HG03558 (cell line): Measurements from ENCODE around the gene TOM1.

ENCODE experiments used
- ATAC-seq: cut with Tn5 transposase; IDR thresholded peaks from one replicate; pipeline ENCODE4 v1.9.1; 2021; ENCODE audit warnings: moderate number of reproducible peaks; ENCODE audit not compliant: unreplicated experiment; ENCODE audit errors: extremely low read depth

TOM1 gene

GRCh38 chr22:35322126-35322525, 22.4 kb downstream of the TOM1 start:
- no peak for ATAC-seq

- ATAC-seq, result no peak
Measured at GRCh38 chr22:35322893-35323292, 23.2 kb downstream of the TOM1 start.

- ATAC-seq, result no peak
Measured at GRCh38 chr22:35323305-35323704, 23.6 kb downstream of the TOM1 start.

- no peak for ATAC-seq
Measured at GRCh38 chr22:35324067-35324466, 24.4 kb downstream of the TOM1 start.

- no peak for ATAC-seq
Measured at GRCh38 chr22:35324762-35325161, 25.1 kb downstream of the TOM1 start.

GRCh38 chr22:35325209-35325608, 25.5 kb downstream of the TOM1 start:
- ATAC-seq, result no peak

GRCh38 chr22:35326854-35327562, 27.3 kb downstream of the TOM1 start:
- no peak for ATAC-seq

GRCh38 chr22:35327690-35328471, 28.2 kb downstream of the TOM1 start:
- no peak for ATAC-seq

GRCh38 chr22:35328472-35328885, 28.8 kb downstream of the TOM1 start:
- ATAC-seq, result no peak

- no peak for ATAC-seq
Measured at GRCh38 chr22:35329114-35329847, 29.6 kb downstream of the TOM1 start.

GRCh38 chr22:35330258-35330861, 30.7 kb downstream of the TOM1 start:
- no peak for ATAC-seq

- no peak for ATAC-seq
Measured at GRCh38 chr22:35332278-35332677, 32.6 kb downstream of the TOM1 start.

- no peak for ATAC-seq
Measured at GRCh38 chr22:35333220-35333619, 33.5 kb downstream of the TOM1 start.

- no peak for ATAC-seq
Measured at GRCh38 chr22:35334004-35334403, 34.3 kb downstream of the TOM1 start.

GRCh38 chr22:35335468-35335867, 35.8 kb downstream of the TOM1 start:
- ATAC-seq, result no peak

GRCh38 chr22:35335936-35336781, 36.5 kb downstream of the TOM1 start:
- ATAC-seq, result no peak

GRCh38 chr22:35337932-35338331, 38.2 kb downstream of the TOM1 start:
- ATAC-seq, result no peak

GRCh38 chr22:35341090-35341874, 41.6 kb downstream of the TOM1 start:
- ATAC-seq, result no peak

- ATAC-seq, result no peak
Measured at GRCh38 chr22:35342390-35342789, 42.7 kb downstream of the TOM1 start.
